Daoy (cell line): ENCODE data around the gene TBL1Y. TPM values are rescaled to one million over a fixed set of nuclear protein-coding genes. Genes with fewer than 3 reads are reported as not detected.
"Not testable (repeated sequence)": the region's sequence is repeated elsewhere in the genome, so short reads cannot be mapped to it uniquely, and the experiment has no call there.

Source experiments
- DNase-seq: peaks from one replicate; pipeline ENCODE4 v3.0.0-alpha.2; 2015; ENCODE audit warnings: low read depth
- total RNA-seq: library from RNA; depleted of rRNA; stranded (reverse); fragments of >200 nt; shearing (Covaris generic); gene quantifications from 2 replicates; pipeline ENCODE4 v1.2.3, GENCODE V29; 2014; rRNA removed

Gene TBL1Y
- not detected in 2 replicates for total RNA-seq

GRCh38 chrY:6910372-6911252 is at the start of gene TBL1Y:
Gene TBL1Y (plus strand): TSS chrY:6910697. CDS start chrY:7025085, 114,388 bp downstream.
- no peak for DNase-seq

DNA sequence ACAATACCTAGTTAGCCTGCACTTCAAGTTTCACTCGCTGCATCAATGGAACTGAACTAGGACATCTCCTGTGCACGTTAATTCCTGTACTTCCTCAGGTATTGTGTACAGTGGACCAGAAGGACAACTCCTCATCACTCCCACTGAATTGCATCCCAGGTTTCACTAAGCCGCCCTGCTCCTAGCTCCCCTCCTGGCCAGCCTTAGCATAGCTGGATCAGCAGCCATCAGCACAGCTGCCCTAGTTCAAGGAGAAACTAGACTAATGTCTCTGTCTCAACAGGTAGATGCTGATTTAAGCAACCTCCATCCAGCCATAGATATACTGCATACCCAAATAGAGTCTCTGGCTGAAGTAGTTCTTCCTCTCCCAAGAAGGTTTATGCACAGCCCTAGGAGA is 16.0 kb upstream of the TBL1Y start:
- DNase-seq, result no peak

DNA sequence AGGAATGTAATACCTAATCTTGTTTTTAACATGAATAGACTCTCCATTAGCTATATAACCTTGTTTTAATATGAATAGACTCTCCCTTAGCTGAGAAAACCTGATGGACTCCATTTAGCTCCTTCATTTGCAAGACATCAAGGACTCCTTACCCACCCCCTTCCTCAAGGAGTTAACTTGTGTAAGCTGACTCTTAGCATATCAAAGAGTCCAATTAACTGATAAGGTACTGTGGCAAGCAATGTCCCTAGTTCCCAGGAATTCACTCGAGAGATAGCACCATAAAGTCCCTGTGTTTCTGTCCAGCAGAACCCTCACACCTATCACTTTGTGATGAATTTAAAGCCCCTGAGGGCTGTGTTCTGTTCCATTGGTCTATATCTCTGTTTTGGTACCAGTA is 15.3 kb upstream of the TBL1Y start:
- no peak for DNase-seq

DNA sequence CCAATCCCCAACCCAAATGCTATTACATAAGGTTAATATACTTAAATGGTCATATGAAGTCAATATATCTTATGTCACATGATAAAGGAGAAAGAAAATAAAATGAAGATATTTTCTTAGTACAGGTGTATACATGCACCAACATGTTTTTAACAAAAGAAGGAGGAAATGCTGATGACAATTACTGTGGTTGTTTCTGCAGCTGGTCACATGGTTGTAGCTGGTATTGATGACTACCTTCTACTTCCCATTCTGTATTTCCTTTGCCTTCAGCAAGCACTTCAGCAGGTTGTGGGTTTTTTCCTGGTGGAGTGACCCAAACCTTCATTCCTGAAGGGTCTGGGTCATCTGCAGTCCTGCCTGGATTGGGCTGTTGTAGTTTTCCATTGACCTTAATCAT is 8.4 kb upstream of the TBL1Y start:
- not testable (repeated sequence) for DNase-seq

DNA sequence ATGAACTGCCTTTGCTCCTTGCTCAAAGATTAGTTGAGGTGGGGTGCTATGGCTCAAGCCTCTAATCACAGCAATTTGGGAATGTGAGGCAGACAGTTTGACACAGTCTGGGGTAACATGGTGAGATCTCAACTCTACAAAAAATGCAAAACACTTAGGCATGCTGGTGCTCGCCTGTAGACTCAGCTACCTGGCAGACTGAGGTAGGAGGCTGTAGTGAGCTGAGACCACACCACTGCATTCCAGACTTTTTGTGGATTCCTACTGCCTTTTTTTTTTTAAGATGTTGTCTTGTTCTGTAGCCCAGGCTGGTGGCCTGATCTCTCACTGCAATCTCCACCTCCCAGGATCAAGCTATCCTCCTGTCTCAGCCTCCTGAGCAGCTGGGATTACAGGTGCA is 2.9 kb upstream of the TBL1Y start:
- no peak for DNase-seq

- DNase-seq, result not testable (repeated sequence)
Measured at GRCh38 chrY:6908021-6908420, 2.5 kb upstream of the TBL1Y start.

GRCh38 chrY:6909118-6909521 is 1.4 kb upstream of the TBL1Y start:
- no peak for DNase-seq

DNA sequence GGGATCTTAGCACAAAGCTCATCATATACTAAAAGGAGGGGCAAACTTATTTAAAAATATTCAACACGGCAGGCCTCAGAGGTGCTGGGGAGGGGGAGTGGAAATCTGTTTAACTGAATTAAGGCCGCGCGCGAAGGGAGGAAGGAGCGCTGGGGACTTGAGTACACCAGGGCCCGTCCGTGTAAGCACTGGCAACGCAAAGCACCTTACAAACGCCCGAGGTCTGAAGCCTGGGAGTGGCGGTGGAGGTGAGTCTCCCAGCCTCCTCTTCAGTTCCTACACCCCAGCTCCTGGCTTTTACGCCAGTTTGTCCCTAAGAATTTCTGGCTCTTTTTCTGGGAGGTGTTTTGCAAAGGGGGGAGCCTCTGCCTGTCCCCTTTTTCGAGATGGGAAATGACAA is 641 bp upstream of the TBL1Y start:
- DNase-seq, result no peak

DNA sequence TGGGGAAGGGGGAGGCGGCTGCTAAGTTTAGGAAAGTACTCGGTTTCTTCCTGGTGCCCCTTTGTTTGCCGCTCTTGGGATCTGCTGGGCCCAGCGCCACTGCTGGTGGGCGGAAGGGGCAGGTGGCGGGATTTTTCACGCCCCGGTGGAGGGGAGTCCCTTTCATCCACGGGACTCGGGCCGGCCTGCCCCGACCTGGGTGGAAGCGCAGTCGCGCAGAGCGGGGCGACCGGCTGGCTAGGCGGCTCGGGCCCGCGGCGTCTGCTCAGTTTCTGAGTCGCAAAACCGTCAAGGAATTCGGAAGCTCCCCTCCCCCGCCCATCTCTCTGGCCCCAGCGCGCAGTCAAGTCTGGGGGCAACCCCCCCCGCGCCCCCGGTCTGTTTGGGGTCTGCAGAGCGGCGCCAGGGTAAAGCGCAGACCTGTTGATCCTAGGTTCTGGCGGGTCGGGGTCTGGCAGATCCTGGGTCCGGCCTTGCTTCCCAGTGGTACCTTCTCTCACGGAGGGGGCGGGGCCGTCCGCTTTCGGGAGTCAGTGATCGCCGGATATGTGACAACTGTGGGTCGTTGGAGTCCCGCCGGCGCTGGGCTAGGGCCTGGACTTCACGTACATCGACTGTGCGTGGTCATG is 870 bp downstream of the TBL1Y start, which contains the start of gene AMELY:
TSS of gene AMELY (minus strand) at position 500 of the 629 bp plus-strand sequence. CDS start 39,144 bp downstream, outside the sequence.
- no peak for DNase-seq

DNA sequence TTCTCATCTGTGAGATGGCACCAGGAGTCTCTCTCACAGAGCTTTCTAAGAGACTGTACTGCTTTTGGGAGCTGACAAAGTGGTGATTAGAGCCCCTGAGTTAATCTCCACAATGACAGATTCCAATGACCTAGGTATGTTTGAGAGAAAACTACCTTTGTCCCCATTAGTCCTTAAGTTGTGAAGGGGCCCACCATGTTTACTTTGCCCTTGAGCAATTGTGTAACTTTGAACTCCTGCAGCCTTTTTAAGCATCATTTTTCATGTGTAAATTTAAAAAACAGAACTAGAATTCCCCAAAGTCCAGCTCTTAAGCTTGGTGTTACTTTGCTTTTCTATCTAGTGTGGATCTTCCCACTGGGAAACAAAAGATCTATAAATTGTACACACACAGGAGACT is 2.9 kb downstream of the TBL1Y start:
- no peak for DNase-seq

DNA sequence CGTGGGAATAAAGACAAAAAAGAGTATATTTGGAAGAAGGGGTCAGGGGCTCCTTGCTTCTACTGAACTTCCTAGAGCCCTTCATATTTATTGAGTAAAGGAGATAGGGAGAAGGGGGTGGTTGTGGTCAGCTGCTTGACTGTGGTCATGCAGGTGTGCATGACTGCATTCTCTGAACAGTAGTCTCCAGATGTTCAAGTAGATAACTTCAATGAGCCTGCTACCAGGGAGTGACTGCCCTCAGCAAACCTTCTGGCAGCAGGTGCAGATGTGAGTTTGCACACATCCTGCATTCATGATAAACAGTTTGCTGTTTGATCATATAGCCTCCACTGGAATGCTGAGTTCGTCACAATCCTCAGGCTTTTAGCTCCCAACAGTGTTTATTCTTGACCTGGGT is 10.6 kb downstream of the TBL1Y start:
- DNase-seq, result no peak

GRCh38 chrY:6928265-6928664 is 17.8 kb downstream of the TBL1Y start:
- no peak for DNase-seq

DNA sequence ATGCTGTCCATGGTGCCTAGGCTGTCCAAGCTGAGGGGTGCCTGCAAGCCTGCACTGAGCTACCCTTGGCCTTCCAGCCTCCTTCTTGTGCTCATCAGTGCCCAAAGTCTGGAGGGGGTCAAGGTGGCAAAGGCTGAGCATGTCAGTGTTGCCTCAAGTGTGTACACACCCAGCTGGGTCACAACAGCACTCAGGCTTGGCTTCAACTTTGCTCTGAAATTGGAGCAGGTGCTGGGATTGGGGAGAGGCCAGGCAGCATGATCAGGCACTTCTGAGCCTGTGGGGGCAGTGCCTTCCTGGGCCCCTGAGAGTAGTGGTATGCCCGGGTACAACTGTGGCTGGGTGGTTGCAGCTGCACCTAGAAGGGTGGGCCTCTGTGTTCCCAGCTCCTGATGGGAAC is 18.7 kb downstream of the TBL1Y start:
- DNase-seq, result no peak

DNA sequence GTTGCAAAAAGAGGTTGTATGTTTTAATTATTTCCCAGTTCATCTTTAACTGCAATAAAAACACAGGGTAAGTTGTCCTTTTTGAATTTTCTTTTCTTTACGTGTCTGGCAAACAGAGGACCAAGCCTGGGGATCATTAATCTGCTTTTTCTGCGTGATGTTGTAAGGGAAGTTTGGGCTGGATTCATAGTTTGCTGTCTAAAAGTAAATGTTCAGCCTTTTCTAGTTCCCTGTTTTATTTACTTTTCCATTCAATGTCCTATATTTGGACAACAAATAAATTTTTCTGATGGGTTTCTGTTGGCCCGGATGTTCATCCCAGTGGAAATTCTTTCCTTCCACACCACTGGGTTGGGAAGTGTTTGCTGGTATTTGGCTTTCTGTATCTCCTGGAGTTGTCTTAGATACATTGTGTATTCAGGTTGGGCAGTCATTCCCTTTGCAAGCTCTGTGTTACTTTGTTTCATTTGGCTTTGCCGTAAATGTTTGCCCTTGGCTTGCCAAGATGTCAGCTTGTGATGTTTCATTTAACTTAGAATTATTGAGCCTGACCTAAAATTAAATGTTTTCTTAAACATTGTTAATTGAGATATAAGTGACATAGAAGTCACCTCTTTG is 21.4 kb downstream of the TBL1Y start:
- no peak for DNase-seq

DNA sequence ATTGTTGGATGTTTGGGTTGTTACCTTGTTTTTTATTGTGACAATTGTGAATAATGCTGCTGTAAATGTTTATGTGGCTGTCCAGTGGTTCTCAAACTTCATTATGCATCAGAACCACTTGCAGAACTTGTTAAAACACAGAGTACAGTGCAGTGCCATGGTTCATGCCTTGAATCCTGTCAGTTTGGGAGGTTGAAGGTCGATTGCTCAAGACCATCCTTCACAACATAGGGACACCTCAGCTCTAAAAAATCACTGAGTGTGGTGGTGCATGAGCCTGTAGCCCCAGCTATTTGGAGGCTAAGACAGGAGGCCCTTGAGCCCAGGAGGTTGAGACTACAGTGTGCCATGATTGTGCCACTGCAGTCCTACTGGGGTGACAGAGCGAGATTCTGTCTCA is 25.0 kb downstream of the TBL1Y start:
- no peak for DNase-seq

GRCh38 chrY:6947695-6948094 is 37.2 kb downstream of the TBL1Y start:
- no peak for DNase-seq

DNA sequence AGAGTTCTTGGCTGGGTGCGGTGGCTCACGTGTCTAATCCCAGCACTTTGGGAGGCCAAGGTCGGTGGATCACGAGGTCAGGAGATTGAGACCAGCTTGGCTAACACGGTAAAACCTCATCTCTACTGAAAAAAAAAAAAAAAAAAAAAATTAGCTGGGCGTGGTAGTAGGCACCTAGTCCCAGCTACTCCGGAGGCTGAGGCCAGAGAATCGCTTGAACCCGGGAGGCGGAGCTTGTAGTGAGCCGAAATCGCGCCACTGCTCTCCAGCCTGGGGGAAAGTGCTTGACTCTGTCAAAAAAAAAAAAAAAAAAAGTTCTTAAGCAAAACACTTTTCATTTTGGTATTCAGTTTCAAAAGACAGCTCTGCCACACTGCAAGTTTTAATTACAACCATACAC is 37.9 kb downstream of the TBL1Y start:
- no peak for DNase-seq

GRCh38 chrY:6949947-6950346 is 39.5 kb downstream of the TBL1Y start:
- DNase-seq, result no peak

GRCh38 chrY:6964732-6965131 is 54.2 kb downstream of the TBL1Y start:
- DNase-seq, result no peak

- no peak for DNase-seq
Measured at GRCh38 chrY:6966521-6966920, 56.0 kb downstream of the TBL1Y start.

- DNase-seq, result no peak
Measured at GRCh38 chrY:6967736-6968135, 57.2 kb downstream of the TBL1Y start.

- DNase-seq, result no peak
Measured at GRCh38 chrY:6968191-6968590, 57.7 kb downstream of the TBL1Y start.
